ENCODE results near the gene PKD1L1.

PKD1L1 gene

GRCh38 chr7:47725031-47725780 lies 223.1 kb downstream of the PKD1L1 start:
- no peak for DNase-seq

All from NCI-H1417 treated with DMSO at 0.1 percent for 48 hours (cell line).